ENCODE measurements around the gene ZMYND19.
"Not testable (repeated sequence)": the region's sequence is repeated elsewhere in the genome, so short reads cannot be mapped to it uniquely, and the experiment has no call there.

The ZMYND19 gene

DNA sequence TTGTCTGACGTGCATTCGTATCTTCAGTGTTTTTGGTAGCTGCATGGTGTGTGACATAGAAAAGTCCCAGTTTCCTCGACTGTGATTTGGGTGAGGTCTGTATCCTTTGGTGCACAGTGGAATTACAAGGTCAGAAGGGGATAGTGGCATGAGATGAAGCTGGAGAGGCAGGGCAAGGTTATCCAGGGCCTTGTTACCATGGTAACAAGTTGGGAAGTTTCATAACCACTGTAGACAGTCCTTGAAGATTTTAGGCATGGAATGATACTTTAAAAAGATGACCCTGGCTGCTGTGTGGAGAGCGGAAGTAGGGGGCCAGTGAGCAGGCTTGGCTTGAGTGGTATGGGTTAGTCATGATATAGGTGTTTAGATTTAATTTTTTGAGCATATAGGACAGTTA, 40.4 kb upstream of the ZMYND19 start:
- H3K4me3 ChIP-seq (ENCODE audit: low read length) = no peak overlapping the region
- TF ChIP-seq, protein P1, sequence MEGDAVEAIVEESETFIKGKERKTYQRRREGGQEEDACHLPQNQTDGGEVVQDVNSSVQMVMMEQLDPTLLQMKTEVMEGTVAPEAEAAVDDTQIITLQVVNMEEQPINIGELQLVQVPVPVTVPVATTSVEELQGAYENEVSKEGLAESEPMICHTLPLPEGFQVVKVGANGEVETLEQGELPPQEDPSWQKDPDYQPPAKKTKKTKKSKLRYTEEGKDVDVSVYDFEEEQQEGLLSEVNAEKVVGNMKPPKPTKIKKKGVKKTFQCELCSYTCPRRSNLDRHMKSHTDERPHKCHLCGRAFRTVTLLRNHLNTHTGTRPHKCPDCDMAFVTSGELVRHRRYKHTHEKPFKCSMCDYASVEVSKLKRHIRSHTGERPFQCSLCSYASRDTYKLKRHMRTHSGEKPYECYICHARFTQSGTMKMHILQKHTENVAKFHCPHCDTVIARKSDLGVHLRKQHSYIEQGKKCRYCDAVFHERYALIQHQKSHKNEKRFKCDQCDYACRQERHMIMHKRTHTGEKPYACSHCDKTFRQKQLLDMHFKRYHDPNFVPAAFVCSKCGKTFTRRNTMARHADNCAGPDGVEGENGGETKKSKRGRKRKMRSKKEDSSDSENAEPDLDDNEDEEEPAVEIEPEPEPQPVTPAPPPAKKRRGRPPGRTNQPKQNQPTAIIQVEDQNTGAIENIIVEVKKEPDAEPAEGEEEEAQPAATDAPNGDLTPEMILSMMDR (conservative IDR thresholded peaks at IDR 0.05; ENCODE audit: low read depth, low read length) = no peak
- no peak for DNase-seq (ENCODE audit: low read depth)

DNA sequence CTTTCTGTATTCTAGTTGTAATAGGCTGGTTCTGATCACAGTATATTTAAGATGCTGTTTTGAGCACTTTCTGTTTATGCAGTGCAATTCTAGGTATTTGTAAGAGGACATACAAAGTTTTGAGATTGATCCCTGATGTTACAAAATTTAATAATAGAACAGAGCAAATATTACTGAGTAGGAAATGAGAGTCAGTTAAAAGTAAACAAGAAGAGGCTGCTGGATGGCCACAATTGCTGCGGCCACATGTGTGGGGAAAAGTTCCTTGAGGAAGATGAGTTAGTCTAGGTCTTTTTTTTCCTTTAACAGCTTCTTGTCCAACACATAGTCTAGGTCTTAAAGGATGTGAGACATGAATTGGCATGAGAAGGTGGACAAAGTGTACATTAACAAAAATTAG, 39.8 kb upstream of the ZMYND19 start:
- no peak overlapping the region for H3K4me3 ChIP-seq (ENCODE audit: low read length)
- DNase-seq (ENCODE audit: low read depth) = no peak

DNA sequence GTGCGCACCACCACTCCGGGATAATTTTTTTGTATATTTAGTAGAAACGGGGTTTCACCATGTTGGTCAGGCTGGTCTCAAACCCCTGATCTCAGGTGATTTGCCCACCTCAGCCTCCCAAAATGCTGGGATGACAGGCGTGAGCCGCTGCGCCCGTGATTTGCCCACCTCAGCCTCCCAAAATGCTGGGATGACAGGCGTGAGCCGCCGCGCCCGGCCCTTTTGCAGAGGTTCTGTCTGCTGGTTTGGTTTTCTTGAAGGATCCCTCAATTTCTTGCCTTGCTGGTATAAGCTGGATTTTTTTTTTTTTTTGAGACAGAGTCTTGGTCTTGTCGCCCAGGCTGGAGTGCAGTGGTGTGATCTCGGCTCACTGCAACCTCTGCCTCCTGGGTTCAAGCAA, 37.1 kb upstream of the ZMYND19 start:
- DNase-seq (ENCODE audit: low read depth); H3K4me3 ChIP-seq (ENCODE audit: low read length): not testable (repeated sequence)

More for the DNA sequence above, 39.8 kb upstream of the ZMYND19 start:
- TF ChIP-seq, protein P1 (conservative IDR thresholded peaks at IDR 0.05; ENCODE audit: low read depth, low read length) = no peak

DNA sequence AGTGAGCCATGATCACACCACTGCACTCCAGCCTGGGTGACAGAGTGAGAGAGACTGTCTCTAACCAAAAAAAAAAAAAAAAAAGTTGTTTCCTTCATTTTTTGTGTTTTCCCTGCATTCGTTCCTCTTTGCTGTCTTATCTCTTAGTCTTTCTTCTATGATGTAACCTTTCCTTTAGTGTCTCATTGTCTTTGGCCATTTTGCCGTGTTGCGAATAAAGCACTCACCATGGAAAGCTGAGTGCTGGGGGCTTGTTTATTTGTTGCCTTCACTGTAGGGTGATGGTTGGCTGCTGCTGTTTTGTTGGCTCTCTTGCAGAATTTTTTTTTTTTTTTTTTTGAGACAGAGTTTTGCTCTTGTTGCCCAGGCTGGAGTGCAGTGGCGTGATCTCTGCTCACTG, 36.2 kb upstream of the ZMYND19 start:
- no peak for DNase-seq (ENCODE audit: low read depth)
- H3K4me3 ChIP-seq (ENCODE audit: low read length) = no peak overlapping the region
- TF ChIP-seq, protein P1 (conservative IDR thresholded peaks at IDR 0.05; ENCODE audit: low read depth, low read length) = no peak

DNA sequence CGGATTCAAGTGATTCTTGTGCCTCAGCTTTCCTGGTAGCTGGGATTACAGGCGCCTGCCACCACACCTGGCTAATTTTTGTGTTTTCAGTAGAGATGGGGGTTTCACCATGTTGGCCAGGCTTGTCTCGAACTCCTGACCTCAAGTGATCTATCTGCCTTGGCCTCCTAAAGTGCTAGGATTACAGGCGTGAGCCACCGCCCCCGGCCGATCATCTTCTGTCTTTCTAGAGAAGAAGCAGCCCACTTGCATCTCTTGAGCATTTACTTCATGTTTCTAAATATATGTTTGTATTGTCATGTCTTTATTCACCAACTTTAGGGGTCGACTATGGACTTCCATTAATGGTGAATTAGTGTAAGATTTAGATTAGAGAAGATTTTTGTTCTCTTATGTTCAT, 31.9 kb upstream of the ZMYND19 start:
- DNase-seq (ENCODE audit: low read depth); H3K4me3 ChIP-seq (ENCODE audit: low read length): not testable (repeated sequence)

DNA sequence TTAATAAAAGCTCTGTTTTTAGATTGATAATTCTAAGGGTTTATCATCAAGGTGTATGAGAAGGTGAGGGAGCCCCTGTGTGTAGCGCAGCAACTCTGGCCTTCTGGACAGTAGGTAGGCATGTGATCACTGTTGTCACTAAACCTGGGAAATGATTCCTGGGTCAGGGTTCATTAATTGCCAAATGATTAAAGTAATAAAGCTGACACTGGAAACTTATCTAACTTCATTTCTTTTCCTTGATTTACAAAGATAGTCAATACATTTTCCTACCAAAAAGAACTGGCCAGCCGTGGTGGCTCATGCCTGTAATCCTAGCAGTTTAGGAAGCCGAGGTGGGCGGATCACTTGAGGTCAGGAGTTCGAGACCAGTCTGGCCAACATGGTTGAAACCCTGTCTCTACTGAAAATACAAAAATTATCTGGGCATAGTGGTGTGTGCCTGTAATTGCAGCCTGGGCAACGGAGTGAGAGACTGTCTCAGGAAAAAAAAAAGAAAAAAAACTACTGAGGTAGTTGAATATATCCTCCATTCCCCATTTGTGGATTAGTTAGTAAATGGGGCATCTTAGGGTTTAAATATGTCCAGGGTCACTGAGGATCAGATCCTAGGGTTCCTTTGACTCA, 30.9 kb upstream of the ZMYND19 start:
- DNase-seq (ENCODE audit: low read depth) = no peak
- no peak overlapping the region for H3K4me3 ChIP-seq (ENCODE audit: low read length)
- TF ChIP-seq, protein P1 (conservative IDR thresholded peaks at IDR 0.05; ENCODE audit: low read depth, low read length) = peak; percentile 41

DNA sequence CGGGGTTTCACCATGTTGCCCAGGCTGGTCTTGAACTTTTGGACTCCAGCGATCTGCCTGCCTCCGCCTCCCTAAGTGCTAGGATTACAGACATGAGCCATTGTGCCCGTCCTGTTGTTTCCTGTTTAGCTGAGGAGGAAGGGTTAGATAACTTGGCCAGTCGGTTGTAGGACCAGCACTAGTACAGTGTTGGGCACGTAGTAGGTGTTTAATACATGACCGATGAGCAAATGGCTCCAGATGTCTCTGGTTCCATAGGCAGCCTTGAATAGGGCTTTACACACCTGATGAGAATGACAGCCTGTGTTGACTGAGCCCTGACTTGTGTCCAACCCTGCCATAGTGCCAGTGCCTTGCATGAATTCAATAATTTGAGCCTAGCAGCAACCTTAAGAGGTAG, 30.3 kb upstream of the ZMYND19 start:
- TF ChIP-seq, protein P1 (conservative IDR thresholded peaks at IDR 0.05; ENCODE audit: low read depth, low read length) = no peak
- peak overlapping the region; percentile 87 for H3K4me3 ChIP-seq (ENCODE audit: low read length)

DNA sequence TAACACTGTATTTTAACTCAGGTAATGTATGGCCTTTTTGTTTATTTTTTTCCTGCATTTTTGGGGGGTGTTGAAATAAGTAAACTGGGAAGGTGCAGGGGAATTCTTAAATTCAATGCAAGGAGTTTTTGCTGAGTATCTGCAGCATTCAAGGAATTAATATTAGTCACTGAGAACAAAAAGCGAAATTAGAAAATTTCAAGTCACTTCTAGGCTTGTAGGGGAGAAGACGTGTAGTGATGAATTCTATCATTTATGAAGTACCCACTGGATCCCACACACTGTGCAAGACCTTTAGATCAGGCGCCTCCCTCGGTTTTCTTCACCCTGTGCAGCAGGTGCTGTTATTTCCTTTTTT, 29.7 kb upstream of the ZMYND19 start:
- TF ChIP-seq, protein P1 (conservative IDR thresholded peaks at IDR 0.05; ENCODE audit: low read depth, low read length) = no peak
- DNase-seq (ENCODE audit: low read depth) = no peak
- peak overlapping the region; percentile 87 for H3K4me3 ChIP-seq (ENCODE audit: low read length)

More for the DNA sequence above, 30.3 kb upstream of the ZMYND19 start:
- DNase-seq (ENCODE audit: low read depth) = no peak
